GM12892 (cell line): ENCODE data around the gene PLXNB2.

ENCODE experiments used
- POLR2A ChIP-seq: IDR thresholded peaks from 2 replicates; pipeline ENCODE4 v1.6.1; 2011; ENCODE audit warnings: low read depth, low read length, control low read depth
- POLR2AphosphoS5 ChIP-seq: IDR thresholded peaks from 2 replicates; pipeline ENCODE4 v1.6.1; 2011; ENCODE audit warnings: low read depth, low read length, control low read depth
- TAF1 ChIP-seq: IDR thresholded peaks from 2 replicates; pipeline ENCODE4 v1.6.1; 2011; ENCODE audit warnings: low read depth, mild to moderate bottlenecking, control low read depth, low read length, borderline replicate concordance

- TF ChIP-seq POLR2AphosphoS5 (no peak), POLR2A (no peak), TAF1 (no peak)
Observed at GRCh38 chr22:50314081-50314454, 6.6 kb upstream of the PLXNB2 start.
